H9 (cell line): ENCODE measurements around the gene CAPN5. TPM values are rescaled to one million over a fixed set of nuclear protein-coding genes. Genes with fewer than 3 reads are reported as not detected.

Source experiments
- DNase-seq: peaks from one replicate; pipeline ENCODE4 v3.0.0-alpha.2; 2017
- H2AFZ ChIP-seq: one replicate; pipeline ENCODE4 v1.6.1; 2013; ENCODE audit warnings: mild to moderate bottlenecking, low read length, control low read depth, moderate library complexity
- H2AK5ac ChIP-seq: 2 replicates; pipeline ENCODE4 v1.6.1; 2013; ENCODE audit warnings: low read length, control low read depth, mixed read lengths; ENCODE audit not compliant: insufficient read length
- H2BK120ac ChIP-seq: one replicate; pipeline ENCODE4 v1.6.1; 2013; ENCODE audit warnings: low read depth, mild to moderate bottlenecking, low read length, control low read depth, inconsistent platforms; ENCODE audit not compliant: poor library complexity, severe bottlenecking
- H2BK12ac ChIP-seq: 2 replicates; pipeline ENCODE4 v1.6.1; 2013; ENCODE audit warnings: low read length, control low read depth, mixed read lengths, low read depth; ENCODE audit not compliant: insufficient read length
- H2BK15ac ChIP-seq: 2 replicates; pipeline ENCODE4 v1.6.1; 2013; ENCODE audit warnings: low read depth, low read length, control low read depth
- H2BK20ac ChIP-seq: one replicate; pipeline ENCODE4 v1.6.1; 2013; ENCODE audit warnings: low read depth, mild to moderate bottlenecking, low read length, control low read depth, inconsistent platforms; ENCODE audit not compliant: poor library complexity, severe bottlenecking
- H2BK5ac ChIP-seq: 2 replicates; pipeline ENCODE4 v1.6.1; 2013; ENCODE audit warnings: low read length, control low read depth, mixed read lengths; ENCODE audit not compliant: insufficient read length
- H3K14ac ChIP-seq: 2 replicates; pipeline ENCODE4 v1.6.1; 2013; ENCODE audit warnings: low read length, control low read depth; ENCODE audit not compliant: insufficient read depth
- H3K18ac ChIP-seq: 2 replicates; pipeline ENCODE4 v1.6.1; 2013; ENCODE audit warnings: low read depth, mild to moderate bottlenecking, mixed read lengths, low read length, control low read depth; ENCODE audit not compliant: insufficient read length
- H3K23ac ChIP-seq: 2 replicates; pipeline ENCODE4 v1.6.1; 2013; ENCODE audit warnings: low read length, control low read depth, mixed read lengths, low read depth; ENCODE audit not compliant: insufficient read length
- H3K23me2 ChIP-seq: 2 replicates; pipeline ENCODE4 v1.6.1; 2013; ENCODE audit warnings: low read depth, mild to moderate bottlenecking, mixed read lengths, low read length, control low read depth; ENCODE audit not compliant: insufficient read length, poor library complexity, severe bottlenecking
- H3K27ac ChIP-seq: 2 replicates; pipeline ENCODE4 v1.5.1; 2013; ENCODE audit warnings: low read length, control low read depth, mixed read lengths, low read depth; ENCODE audit not compliant: insufficient read length
- H3K27me3 ChIP-seq: 2 replicates; pipeline ENCODE4 v1.6.1; 2013; ENCODE audit warnings: low read length, control low read depth, inconsistent platforms; ENCODE audit not compliant: insufficient read depth
- H3K4ac ChIP-seq: 2 replicates; pipeline ENCODE4 v1.6.1; 2013; ENCODE audit warnings: low read depth, mild to moderate bottlenecking, control low read depth, inconsistent platforms, low read length, moderate library complexity
- H3K4me1 ChIP-seq: 2 replicates; pipeline ENCODE4 v1.6.1; 2013; ENCODE audit warnings: low read length, control low read depth, inconsistent platforms; ENCODE audit not compliant: insufficient read depth
- H3K4me2 ChIP-seq: 2 replicates; pipeline ENCODE4 v1.6.1; 2013; ENCODE audit warnings: low read length, control low read depth, mixed read lengths; ENCODE audit not compliant: insufficient read length, insufficient read depth
- H3K56ac ChIP-seq: 2 replicates; pipeline ENCODE4 v1.6.1; 2013; ENCODE audit warnings: low read depth, mild to moderate bottlenecking, mixed read lengths, low read length, control low read depth; ENCODE audit not compliant: insufficient read length
- H3K79me1 ChIP-seq: 2 replicates; pipeline ENCODE4 v1.6.1; 2013; ENCODE audit warnings: low read depth, mild to moderate bottlenecking, moderate library complexity, low read length, control low read depth, inconsistent platforms; ENCODE audit not compliant: insufficient read depth, poor library complexity, severe bottlenecking
- H3K79me2 ChIP-seq: 2 replicates; pipeline ENCODE4 v1.6.1; 2013; ENCODE audit warnings: low read length, control low read depth, inconsistent platforms; ENCODE audit not compliant: insufficient read depth
- H3K9ac ChIP-seq: 2 replicates; pipeline ENCODE4 v1.6.1; 2013; ENCODE audit warnings: low read length, control low read depth, mixed read lengths; ENCODE audit not compliant: insufficient read length; ENCODE audit errors: extremely low read depth
- H3K9me3 ChIP-seq: one replicate; pipeline ENCODE4 v1.6.1; 2013; ENCODE audit warnings: low read depth, low read length, inconsistent platforms; ENCODE audit not compliant: control insufficient read depth
- H3T11ph ChIP-seq: one replicate; pipeline ENCODE4 v1.6.1; 2013; ENCODE audit warnings: mild to moderate bottlenecking, low read length, control low read depth, inconsistent platforms
- H4K20me1 ChIP-seq: one replicate; pipeline ENCODE4 v1.6.1; 2013; ENCODE audit not compliant: control insufficient read depth, insufficient read length, insufficient read depth
- H4K5ac ChIP-seq: 2 replicates; pipeline ENCODE4 v1.6.1; 2013; ENCODE audit warnings: low read depth, mild to moderate bottlenecking, mixed read lengths, low read length, control low read depth; ENCODE audit not compliant: insufficient read length
- H4K8ac ChIP-seq: replicated peaks from 2 replicates; pipeline ENCODE4 v1.6.1; 2013; ENCODE audit warnings: low read length, control low read depth, mixed read lengths, low read depth; ENCODE audit not compliant: insufficient read length
- H4K91ac ChIP-seq: 2 replicates; pipeline ENCODE4 v1.6.1; 2013; ENCODE audit warnings: low read depth, mild to moderate bottlenecking, moderate library complexity, mixed read lengths, low read length, control low read depth; ENCODE audit not compliant: insufficient read length
- H3K27ac Mint-ChIP-seq, 3 experiments: 2 replicates in 2 of 3; 3 replicates in 1 of 3; pipeline ENCODE4 v1.8.0; 2020 to 2021; ENCODE audit warnings: mixed read lengths in 3 of 3, mild to moderate bottlenecking in 1 of 3, moderate library complexity in 1 of 3
- H3K27me3 Mint-ChIP-seq: 2 replicates; pipeline ENCODE4 v1.8.0; 2021; ENCODE audit warnings: low read depth, mild to moderate bottlenecking, moderate library complexity, mixed read lengths
- H3K36me3 Mint-ChIP-seq, 3 experiments: 2 replicates in 2 of 3; 3 replicates in 1 of 3; pipeline ENCODE4 v1.8.0; 2020 to 2021; ENCODE audit warnings: low read depth in 3 of 3, mixed read lengths in 3 of 3; ENCODE audit not compliant: insufficient read depth in 1 of 3
- H3K4me1 Mint-ChIP-seq, 2 experiments: 2 replicates each; pipeline ENCODE4 v1.8.0; 2020; ENCODE audit warnings: mixed read lengths in 2 of 2
- H3K4me3 Mint-ChIP-seq, 2 experiments: 2 replicates in 1 of 2; 3 replicates in 1 of 2; pipeline ENCODE4 v1.8.0; 2020 to 2021; ENCODE audit warnings: mild to moderate bottlenecking in 2 of 2, mixed read lengths in 2 of 2, moderate library complexity in 1 of 2
- H3K9me3 Mint-ChIP-seq, 2 experiments: 2 replicates in 1 of 2; 3 replicates in 1 of 2; pipeline ENCODE4 v1.8.0; 2020; ENCODE audit warnings: mild to moderate bottlenecking in 2 of 2, mixed read lengths in 2 of 2, moderate library complexity in 1 of 2
- CTCF ChIP-seq: fragments of 200-600 bp; sonication (generic); conservative IDR thresholded peaks from 3 replicates; pipeline ENCODE4 v1.8.0; 2021; ENCODE audit warnings: antibody characterized with exemption, mild to moderate bottlenecking
- WGBS: extraction: QIAGEN DNeasy Blood & Tissue Kit; methylation state at CpG from one replicate; pipeline ENCODE4 v1.1.7; 2013; ENCODE audit warnings: missing lambda C conversion rate, low lambda C conversion rate, mixed read lengths; ENCODE audit not compliant: insufficient read length; ENCODE audit errors: extremely low coverage; 5-methylcytosine and 5-hydroxymethylcytosine counted together
- total RNA-seq: library from RNA; stranded (reverse); gene quantifications from 2 replicates; pipeline ENCODE4 v1.2.1, GENCODE V29; 2021

The CAPN5 gene
- total RNA-seq, 1 experiment from 2014 or later: 16.7 TPM

- WGBS: no CpG with 5 or more reads among the region's 8 CpGs
- no peak overlapping the region for H2BK20ac ChIP-seq
- H3K14ac ChIP-seq: no peak overlapping the region
- H3K23ac ChIP-seq: no peak overlapping the region
- H3K79me1 ChIP-seq: no peaks in the 10 kb centered on the region
- Mint-ChIP-seq H3K4me3 (no peak overlapping the region), H3K4me1 (peaks cover 10 to 15% of the 10 kb centered on the region in 2 experiments), H3K9me3 (no peaks in the 10 kb centered on the region), H3K27ac (no peak overlapping the region), H3K27me3 (no peaks in the 10 kb centered on the region), H3K36me3 (no peaks in the 10 kb centered on the region)
- no peaks in the 10 kb centered on the region for H3K9me3 ChIP-seq
- no peak overlapping the region for H2BK5ac ChIP-seq
- no peaks in the 10 kb centered on the region; the same call in 1 of the 2 replicates for H3K4me1 ChIP-seq
- H2BK15ac ChIP-seq: no peak overlapping the region
- H3K9ac ChIP-seq: no peak overlapping the region
- peaks cover 2% of the 10 kb centered on the region for H4K20me1 ChIP-seq
- no peaks in the 10 kb centered on the region for H3K79me2 ChIP-seq
- H3K4ac ChIP-seq: no peak overlapping the region
- H2AK5ac ChIP-seq: no peak overlapping the region
- no peak overlapping the region for H3K4me2 ChIP-seq
- no peak overlapping the region for H4K5ac ChIP-seq
- no peaks in the 10 kb centered on the region for H3K23me2 ChIP-seq
- H2AFZ ChIP-seq: no peak overlapping the region
- no peak overlapping the region for H3K27ac ChIP-seq
- no peak overlapping the region for H3K18ac ChIP-seq
- H3K27me3 ChIP-seq: no peaks in the 10 kb centered on the region
- no peak overlapping the region for H4K8ac ChIP-seq
- no peak for DNase-seq
- H3K56ac ChIP-seq: no peak overlapping the region
- H3T11ph ChIP-seq: no peak overlapping the region
- H2BK120ac ChIP-seq: no peak overlapping the region
- TF ChIP-seq CTCF: no peak
- no peak overlapping the region for H4K91ac ChIP-seq
- H2BK12ac ChIP-seq: no peak overlapping the region
Observed at GRCh38 chr11:77136074-77136473, 69.3 kb downstream of the CAPN5 start.
